Activated naive CD8-positive, alpha-beta T cell treated with anti-CD3 and anti-CD28 coated beads, Interleukin-2, amount 10 ng/mL, durations not matched to agents 7 days and 5 days (primary cell): ENCODE measurements around the gene FLVCR1. TPM values are rescaled to one million over a fixed set of nuclear protein-coding genes. Genes with fewer than 3 reads are reported as not detected.
"Not testable (repeated sequence)": the region's sequence is repeated elsewhere in the genome, so short reads cannot be mapped to it uniquely, and the experiment has no call there.

ENCODE experiments used
- ATAC-seq: fragments of 150-1000 bp; cut with Tn5 transposase; one replicate; pipeline ENCODE4 v1.10.0; 2021; ENCODE audit warnings: low read depth, moderate library complexity
- POLR2A ChIA-PET: fragments of 350-600 bp; sonication (Branson Sonifier 250); formaldehyde crosslinking; loops from one replicate; lab custom pipeline; 2021; ENCODE audit warnings: antibody characterized with exemption; lab: Charles Lee
- DNase-seq: peaks from one replicate; pipeline ENCODE4 v3.0.0; 2021
- H3K27ac Mint-ChIP-seq: one replicate; pipeline ENCODE4 v1.8.0; 2022; ENCODE audit warnings: mild to moderate bottlenecking, mixed read lengths
- H3K27me3 Mint-ChIP-seq: one replicate; pipeline ENCODE4 v1.8.0; 2022; ENCODE audit warnings: mild to moderate bottlenecking, moderate library complexity, mixed read lengths
- H3K36me3 Mint-ChIP-seq: one replicate; pipeline ENCODE4 v1.8.0; 2021; ENCODE audit warnings: mild to moderate bottlenecking, mixed read lengths
- H3K4me1 Mint-ChIP-seq: one replicate; pipeline ENCODE4 v1.8.0; 2021; ENCODE audit warnings: mixed read lengths
- H3K4me3 Mint-ChIP-seq: one replicate; pipeline ENCODE4 v1.8.0; 2022; ENCODE audit warnings: mild to moderate bottlenecking, moderate library complexity, mixed read lengths
- H3K9me3 Mint-ChIP-seq: one replicate; pipeline ENCODE4 v1.8.0; 2021; ENCODE audit warnings: mixed read lengths
- total RNA-seq, 2 experiments: library from RNA; stranded (reverse); gene quantifications; one replicate each; pipeline ENCODE4 v1.2.3, GENCODE V29; 2021

FLVCR1 gene
- total RNA-seq, 2 experiments from 2014 or later, result 10.6 to 12.9 TPM

- H3K36me3 Mint-ChIP-seq, DNase-seq, H3K4me1 Mint-ChIP-seq, H3K27ac Mint-ChIP-seq, POLR2A ChIA-PET, H3K4me3 Mint-ChIP-seq, H3K9me3 Mint-ChIP-seq, ATAC-seq: not testable (repeated sequence)
- peaks cover 25% of the 10 kb centered on the region for H3K27me3 Mint-ChIP-seq
Measured at GRCh38 chr1:212913638-212914037, 55.6 kb downstream of the FLVCR1 start.

- POLR2A ChIA-PET, H3K36me3 Mint-ChIP-seq, ATAC-seq, H3K4me3 Mint-ChIP-seq, H3K4me1 Mint-ChIP-seq, H3K27ac Mint-ChIP-seq, H3K9me3 Mint-ChIP-seq, DNase-seq: not testable (repeated sequence)
- H3K27me3 Mint-ChIP-seq, result peaks cover 25% of the 10 kb centered on the region
Measured at GRCh38 chr1:212914110-212914509, 56.0 kb downstream of the FLVCR1 start.

GRCh38 chr1:212914789-212915188 is 56.7 kb downstream of the FLVCR1 start:
- H3K27ac Mint-ChIP-seq, result no peak overlapping the region
- POLR2A ChIA-PET, result no interaction called here
- H3K4me3 Mint-ChIP-seq, result no peak overlapping the region
- H3K9me3 Mint-ChIP-seq, result no peaks in the 10 kb centered on the region
- H3K36me3 Mint-ChIP-seq, result no peaks in the 10 kb centered on the region
- peaks cover 25% of the 10 kb centered on the region for H3K27me3 Mint-ChIP-seq
- ATAC-seq (no peak), DNase-seq (no peak)
- peaks cover 3% of the 10 kb centered on the region for H3K4me1 Mint-ChIP-seq

- H3K9me3 Mint-ChIP-seq, result no peaks in the 10 kb centered on the region
- no peak for DNase-seq
- H3K4me1 Mint-ChIP-seq, result peaks cover 3% of the 10 kb centered on the region
- peaks cover 27% of the 10 kb centered on the region for H3K27me3 Mint-ChIP-seq
- no peaks in the 10 kb centered on the region for H3K36me3 Mint-ChIP-seq
- no peak overlapping the region for H3K27ac Mint-ChIP-seq
- H3K4me3 Mint-ChIP-seq, result no peak overlapping the region
- POLR2A ChIA-PET, result no interaction called here
- ATAC-seq, result no peak
Measured at GRCh38 chr1:212915245-212916091, 57.4 kb downstream of the FLVCR1 start.

GRCh38 chr1:212916481-212917133 is 58.5 kb downstream of the FLVCR1 start:
- no peak overlapping the region for H3K4me3 Mint-ChIP-seq
- no peaks in the 10 kb centered on the region for H3K9me3 Mint-ChIP-seq
- peaks cover 3% of the 10 kb centered on the region for H3K4me1 Mint-ChIP-seq
- ATAC-seq, result no peak
- H3K36me3 Mint-ChIP-seq, result no peaks in the 10 kb centered on the region
- POLR2A ChIA-PET, result no interaction called here
- peaks cover 33% of the 10 kb centered on the region for H3K27me3 Mint-ChIP-seq
- no peak overlapping the region for H3K27ac Mint-ChIP-seq
- no peak for DNase-seq

- POLR2A ChIA-PET, result no interaction called here
Measured at GRCh38 chr1:212917134-212917485, 59.0 kb downstream of the FLVCR1 start.

GRCh38 chr1:212917858-212918257 is 59.8 kb downstream of the FLVCR1 start:
- DNase-seq (no peak), ATAC-seq (no peak)
- H3K36me3 Mint-ChIP-seq, result no peaks in the 10 kb centered on the region
- H3K9me3 Mint-ChIP-seq, result no peaks in the 10 kb centered on the region
- POLR2A ChIA-PET, result no interaction called here
- peaks cover 37% of the 10 kb centered on the region for H3K27me3 Mint-ChIP-seq
- no peak overlapping the region for H3K27ac Mint-ChIP-seq
- H3K4me1 Mint-ChIP-seq, result peaks cover 3% of the 10 kb centered on the region
- no peak overlapping the region for H3K4me3 Mint-ChIP-seq

More at GRCh38 chr1:212917134-212917485, 59.0 kb downstream of the FLVCR1 start:
- H3K36me3 Mint-ChIP-seq, result no peaks in the 10 kb centered on the region
- H3K4me3 Mint-ChIP-seq, result no peak overlapping the region
- ATAC-seq (no peak), DNase-seq (no peak)
- H3K27me3 Mint-ChIP-seq, result peaks cover 33% of the 10 kb centered on the region
- no peaks in the 10 kb centered on the region for H3K9me3 Mint-ChIP-seq
- peaks cover 3% of the 10 kb centered on the region for H3K4me1 Mint-ChIP-seq
- no peak overlapping the region for H3K27ac Mint-ChIP-seq

- Mint-ChIP-seq H3K27me3 (peaks cover 37% of the 10 kb centered on the region), H3K9me3 (no peaks in the 10 kb centered on the region), H3K4me3 (no peak overlapping the region), H3K27ac (no peak overlapping the region), H3K36me3 (no peaks in the 10 kb centered on the region), H3K4me1 (peaks cover 3% of the 10 kb centered on the region)
- POLR2A ChIA-PET, result no interaction called here
- no peak for ATAC-seq
- DNase-seq, result no peak
Measured at GRCh38 chr1:212918824-212919223, 60.7 kb downstream of the FLVCR1 start.

- Mint-ChIP-seq H3K36me3 (no peaks in the 10 kb centered on the region), H3K27ac (no peak overlapping the region), H3K4me1 (peaks cover 3% of the 10 kb centered on the region), H3K9me3 (no peaks in the 10 kb centered on the region), H3K27me3 (peaks cover 42% of the 10 kb centered on the region), H3K4me3 (no peak overlapping the region)
- DNase-seq (no peak), ATAC-seq (no peak)
- POLR2A ChIA-PET, result no interaction called here
Measured at GRCh38 chr1:212920246-212920645, 62.2 kb downstream of the FLVCR1 start.

GRCh38 chr1:212920896-212921295 is 62.8 kb downstream of the FLVCR1 start:
- peaks cover 39% of the 10 kb centered on the region for H3K27me3 Mint-ChIP-seq
- no peaks in the 10 kb centered on the region for H3K9me3 Mint-ChIP-seq
- no peaks in the 10 kb centered on the region for H3K36me3 Mint-ChIP-seq
- POLR2A ChIA-PET, result no interaction called here
- no peak overlapping the region for H3K27ac Mint-ChIP-seq
- no peak for DNase-seq
- no peak for ATAC-seq
- H3K4me3 Mint-ChIP-seq, result no peak overlapping the region
- H3K4me1 Mint-ChIP-seq, result peaks cover 3% of the 10 kb centered on the region

- H3K9me3 Mint-ChIP-seq, result no peaks in the 10 kb centered on the region
- no peaks in the 10 kb centered on the region for H3K4me1 Mint-ChIP-seq
- H3K4me3 Mint-ChIP-seq, result no peak overlapping the region
- no peak overlapping the region for H3K27ac Mint-ChIP-seq
- H3K27me3 Mint-ChIP-seq, result peaks cover 33% of the 10 kb centered on the region
- no peaks in the 10 kb centered on the region for H3K36me3 Mint-ChIP-seq
- POLR2A ChIA-PET, result no interaction called here
- no peak for ATAC-seq
- no peak for DNase-seq
Measured at GRCh38 chr1:212922016-212922415, 63.9 kb downstream of the FLVCR1 start.

GRCh38 chr1:212926372-212926771 is 68.3 kb downstream of the FLVCR1 start:
- DNase-seq (no peak), ATAC-seq (no peak)
- POLR2A ChIA-PET, result no interaction called here
- H3K4me3 Mint-ChIP-seq, result no peak overlapping the region
- peaks cover 14% of the 10 kb centered on the region for H3K27me3 Mint-ChIP-seq
- no peaks in the 10 kb centered on the region for H3K9me3 Mint-ChIP-seq
- H3K36me3 Mint-ChIP-seq, result no peaks in the 10 kb centered on the region
- H3K4me1 Mint-ChIP-seq, result no peaks in the 10 kb centered on the region
- no peak overlapping the region for H3K27ac Mint-ChIP-seq

- ATAC-seq (no peak), DNase-seq (no peak)
- H3K36me3 Mint-ChIP-seq, result no peaks in the 10 kb centered on the region
- H3K4me3 Mint-ChIP-seq, result no peak overlapping the region
- POLR2A ChIA-PET, result no interaction called here
- H3K4me1 Mint-ChIP-seq, result no peaks in the 10 kb centered on the region
- H3K9me3 Mint-ChIP-seq, result no peaks in the 10 kb centered on the region
- H3K27ac Mint-ChIP-seq, result no peak overlapping the region
- peaks cover 13% of the 10 kb centered on the region for H3K27me3 Mint-ChIP-seq
Measured at GRCh38 chr1:212928323-212929291, 70.5 kb downstream of the FLVCR1 start.
